CD4-positive, alpha-beta T cell (primary cell): Measurements from ENCODE around the gene TJP1. TPM values are rescaled to one million over a fixed set of nuclear protein-coding genes. Genes with fewer than 3 reads are reported as not detected.

ENCODE experiments used
- ATAC-seq: fragments of 200-7000 bp; cut with Tn5 transposase; one replicate; pipeline ENCODE4 v1.10.0; 2022; ENCODE audit warnings: mild to moderate bottlenecking; ENCODE audit not compliant: poor library complexity
- CTCF ChIA-PET: fragments of 350-600 bp; sonication (Branson Sonifier 250); formaldehyde crosslinking; loops from one replicate; lab custom pipeline; 2021; ENCODE audit warnings: antibody characterized with exemption, inconsistent platforms; lab: Charles Lee
- POLR2A ChIA-PET: fragments of 350-600 bp; sonication (Branson Sonifier 250); formaldehyde crosslinking; loops from one replicate; lab custom pipeline; 2021; ENCODE audit warnings: antibody characterized with exemption, inconsistent platforms; lab: Charles Lee
- DNase-seq, 14 experiments: peaks; one replicate each; pipeline ENCODE4 v3.0.0-alpha.2; 2013 to 2020; ENCODE audit warnings: mixed read lengths in 2 of 14
- H3K27ac ChIP-seq, 2 donors: one replicate each; pipeline versions ENCODE4 v1.5.1 to v1.7.0; 2013; ENCODE audit warnings: low read length in 2 of 2, low read depth in 1 of 2, mild to moderate bottlenecking in 1 of 2
- H3K27me3 ChIP-seq, 2 experiments: 1 replicate in 1 of 2; 2 replicates in 1 of 2; pipeline versions ENCODE4 v1.6.1 to v1.7.0; 2013; ENCODE audit warnings: low read length in 2 of 2, control low read depth in 1 of 2, mild to moderate bottlenecking in 1 of 2, moderate library complexity in 1 of 2; ENCODE audit not compliant: insufficient read depth in 2 of 2, control insufficient read depth in 1 of 2
- H3K36me3 ChIP-seq: one replicate; pipeline ENCODE4 v1.6.1; 2013; ENCODE audit warnings: low read length, control low read depth; ENCODE audit not compliant: insufficient read depth
- H3K4me1 ChIP-seq: one replicate; pipeline ENCODE4 v1.6.1; 2013; ENCODE audit warnings: low read length, control low read depth; ENCODE audit not compliant: insufficient read depth
- H3K4me3 ChIP-seq: one replicate; pipeline ENCODE4 v1.5.1; 2013; ENCODE audit warnings: mild to moderate bottlenecking, low read length, moderate library complexity
- H3K9me3 ChIP-seq, 2 experiments: 1 replicate in 1 of 2; 2 replicates in 1 of 2; pipeline versions ENCODE4 v1.6.1 to v1.7.0; 2013; ENCODE audit warnings: low read length in 2 of 2, mild to moderate bottlenecking in 2 of 2, control low read depth in 1 of 2, moderate library complexity in 1 of 2; ENCODE audit not compliant: control insufficient read depth in 1 of 2, insufficient read depth in 1 of 2
- H3K27ac Mint-ChIP-seq: one replicate; pipeline ENCODE4 v1.8.0; 2020; ENCODE audit warnings: mixed read lengths
- H3K27me3 Mint-ChIP-seq: one replicate; pipeline ENCODE4 v1.8.0; 2021; ENCODE audit warnings: mixed read lengths
- H3K36me3 Mint-ChIP-seq: one replicate; pipeline ENCODE4 v1.8.0; 2021; ENCODE audit warnings: low read depth, mixed read lengths
- H3K4me1 Mint-ChIP-seq: one replicate; pipeline ENCODE4 v1.8.0; 2021; ENCODE audit warnings: low read depth, mixed read lengths
- H3K4me3 Mint-ChIP-seq: one replicate; pipeline ENCODE4 v1.8.0; 2020; ENCODE audit warnings: mild to moderate bottlenecking, mixed read lengths
- H3K9me3 Mint-ChIP-seq: one replicate; pipeline ENCODE4 v1.8.0; 2020; ENCODE audit warnings: mixed read lengths
- intact Hi-C, 2 experiments: fragments of 100-400 bp; cut with DNase I in 1 of 2; cut with micrococcal nuclease in 1 of 2; formaldehyde crosslinking; loops; one replicate each; pipeline versions ENCODE4 v1.15.1 to v1.9.0; 2023 to 2025; cut with DNase I, micrococcal nuclease
- total RNA-seq, 174 experiments: library from RNA in 2 of 174; stranded (reverse) in 2 of 174; gene quantifications; one replicate each; pipeline ENCODE4 v1.2.3 and lab custom pipeline; 2021 to 2026
- TF ChIP-seq, protein P1 (sequence below): fragments of 200-600 bp; IDR thresholded peaks from one replicate; pipeline ENCODE4 v1.8.0; 2022; ENCODE audit warnings: antibody characterized with exemption, mild to moderate bottlenecking

TJP1 gene
- total RNA-seq, 2 experiments from 2014 or later: not detected

DNA sequence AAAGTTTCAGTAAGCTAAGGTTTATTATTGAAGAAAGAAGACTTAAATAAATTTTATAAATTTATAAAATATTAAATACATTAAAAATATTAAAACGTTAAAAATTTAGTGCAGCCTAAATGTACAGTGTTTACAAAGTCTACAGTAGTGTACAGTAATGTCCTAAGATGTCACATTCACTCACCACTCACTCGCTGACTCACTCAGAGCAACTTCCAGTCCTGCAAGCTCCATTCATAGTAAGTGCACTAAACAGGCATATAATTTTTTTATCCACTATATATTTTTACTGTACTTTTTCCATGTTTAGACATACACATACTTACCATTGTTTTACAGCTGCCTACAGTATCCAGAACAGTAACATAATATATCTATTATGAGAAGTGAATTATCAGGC lies 51.5 kb downstream of the TJP1 start:
- Mint-ChIP-seq H3K4me3 (no peak overlapping the region), H3K27ac (no peak overlapping the region), H3K36me3 (no peaks in the 10 kb centered on the region), H3K9me3 (no peaks in the 10 kb centered on the region), H3K27me3 (peaks cover 73% of the 10 kb centered on the region), H3K4me1 (no peaks in the 10 kb centered on the region)
- DNase-seq (no peak), ATAC-seq (no peak)
- POLR2A ChIA-PET: no interaction called here
- intact Hi-C loops: no loop called here
- Histone ChIP-seq H3K27ac (no peak overlapping the region), H3K36me3 (no peaks in the 10 kb centered on the region), H3K27me3 (peaks cover 0 to 30% of the 10 kb centered on the region in 2 experiments), H3K4me1 (no peaks in the 10 kb centered on the region), H3K4me3 (no peak overlapping the region), H3K9me3 (peaks cover 0 to 5% of the 10 kb centered on the region in 2 experiments)
- CTCF ChIA-PET: no interaction called here
- TF ChIP-seq, protein P1, sequence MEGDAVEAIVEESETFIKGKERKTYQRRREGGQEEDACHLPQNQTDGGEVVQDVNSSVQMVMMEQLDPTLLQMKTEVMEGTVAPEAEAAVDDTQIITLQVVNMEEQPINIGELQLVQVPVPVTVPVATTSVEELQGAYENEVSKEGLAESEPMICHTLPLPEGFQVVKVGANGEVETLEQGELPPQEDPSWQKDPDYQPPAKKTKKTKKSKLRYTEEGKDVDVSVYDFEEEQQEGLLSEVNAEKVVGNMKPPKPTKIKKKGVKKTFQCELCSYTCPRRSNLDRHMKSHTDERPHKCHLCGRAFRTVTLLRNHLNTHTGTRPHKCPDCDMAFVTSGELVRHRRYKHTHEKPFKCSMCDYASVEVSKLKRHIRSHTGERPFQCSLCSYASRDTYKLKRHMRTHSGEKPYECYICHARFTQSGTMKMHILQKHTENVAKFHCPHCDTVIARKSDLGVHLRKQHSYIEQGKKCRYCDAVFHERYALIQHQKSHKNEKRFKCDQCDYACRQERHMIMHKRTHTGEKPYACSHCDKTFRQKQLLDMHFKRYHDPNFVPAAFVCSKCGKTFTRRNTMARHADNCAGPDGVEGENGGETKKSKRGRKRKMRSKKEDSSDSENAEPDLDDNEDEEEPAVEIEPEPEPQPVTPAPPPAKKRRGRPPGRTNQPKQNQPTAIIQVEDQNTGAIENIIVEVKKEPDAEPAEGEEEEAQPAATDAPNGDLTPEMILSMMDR: no peak

DNA sequence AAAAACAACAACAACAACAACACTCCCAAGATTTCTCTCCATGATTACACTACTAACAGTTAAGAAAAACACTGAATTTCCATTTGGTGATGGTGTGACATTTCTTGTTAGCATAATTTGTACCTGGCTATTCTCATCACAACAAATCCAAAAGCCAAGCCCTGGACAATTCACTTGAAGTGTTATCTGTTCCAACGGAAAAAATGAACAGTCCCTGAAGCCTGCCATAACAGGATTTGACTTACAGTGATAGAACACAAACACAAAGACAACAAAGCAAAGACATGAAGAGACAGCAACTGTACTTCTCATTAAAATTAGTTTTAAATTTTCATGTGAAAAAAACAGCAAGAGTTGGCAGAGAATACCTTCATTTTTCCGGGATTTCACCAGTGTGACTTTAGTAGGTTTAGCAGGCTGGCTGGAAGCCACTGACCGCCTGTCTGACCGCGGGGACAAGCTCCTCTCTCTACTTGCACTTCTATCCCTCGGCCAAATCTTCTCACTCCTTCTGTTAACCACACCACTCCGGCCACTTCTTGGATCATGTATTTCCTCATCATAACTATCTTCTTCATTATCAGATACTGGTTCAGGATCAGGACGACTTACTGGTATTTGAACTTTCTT lies 56.3 kb downstream of the TJP1 start:
- Histone ChIP-seq H3K4me1 (no peaks in the 10 kb centered on the region), H3K36me3 (no peaks in the 10 kb centered on the region), H3K27ac (no peak overlapping the region), H3K27me3 (peaks cover 0 to 5% of the 10 kb centered on the region in 2 experiments), H3K4me3 (no peak overlapping the region), H3K9me3 (peaks cover 0 to 5% of the 10 kb centered on the region in 2 experiments)
- H3K4me3 Mint-ChIP-seq: no peak overlapping the region
- ChIA-PET POLR2A (no interaction called here), CTCF (no interaction called here)
- peaks cover 67% of the 10 kb centered on the region for H3K27me3 Mint-ChIP-seq
- H3K4me1 Mint-ChIP-seq: no peaks in the 10 kb centered on the region
- no peak overlapping the region for H3K27ac Mint-ChIP-seq
- DNase-seq: no peak
- intact Hi-C loops: no loop called here
- ATAC-seq: no peak
- TF ChIP-seq, protein P1: no peak
- no peaks in the 10 kb centered on the region for H3K36me3 Mint-ChIP-seq
- no peaks in the 10 kb centered on the region for H3K9me3 Mint-ChIP-seq

DNA sequence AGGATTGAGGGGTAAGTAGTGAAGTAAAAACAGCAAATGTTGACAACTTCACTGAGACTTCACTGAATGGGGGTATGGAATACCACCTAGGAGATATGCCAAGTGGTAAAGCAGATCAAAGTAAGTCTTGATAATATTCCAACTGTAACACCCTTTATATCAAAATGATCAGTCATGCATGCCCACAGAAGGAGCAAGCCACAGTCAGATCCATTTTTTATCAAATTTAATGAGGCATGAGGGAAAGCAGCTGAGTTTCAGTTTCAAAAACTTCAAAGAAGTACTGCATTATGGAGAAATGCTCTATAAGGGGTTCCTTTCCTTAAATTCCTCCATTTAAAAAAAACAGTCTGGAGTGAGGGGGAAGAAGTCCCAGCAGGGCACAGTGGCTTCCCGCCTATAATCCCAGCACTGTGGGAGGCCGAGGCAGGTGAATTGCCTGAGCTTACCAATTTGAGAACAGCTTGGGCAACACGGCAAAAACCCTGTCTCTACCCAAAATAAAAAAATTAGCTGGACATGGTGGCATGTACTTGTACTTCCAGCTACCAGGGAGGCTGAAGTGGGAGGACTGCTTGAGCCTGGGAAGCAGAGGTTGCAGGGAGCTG lies 56.9 kb downstream of the TJP1 start:
- H3K9me3 Mint-ChIP-seq: no peaks in the 10 kb centered on the region
- no peak overlapping the region for H3K27ac Mint-ChIP-seq
- Histone ChIP-seq H3K27me3 (peaks cover 0 to 5% of the 10 kb centered on the region in 2 experiments), H3K36me3 (no peaks in the 10 kb centered on the region), H3K27ac (no peak overlapping the region), H3K4me1 (no peaks in the 10 kb centered on the region), H3K9me3 (peaks cover 0 to 4% of the 10 kb centered on the region in 2 experiments), H3K4me3 (no peak overlapping the region)
- no peak for DNase-seq
- no peak overlapping the region for H3K4me3 Mint-ChIP-seq
- H3K27me3 Mint-ChIP-seq: peaks cover 65% of the 10 kb centered on the region
- no peaks in the 10 kb centered on the region for H3K36me3 Mint-ChIP-seq
- intact Hi-C loops: no loop called here
- H3K4me1 Mint-ChIP-seq: no peaks in the 10 kb centered on the region
- POLR2A ChIA-PET: no interaction called here
- TF ChIP-seq, protein P1: no peak
- no peak for ATAC-seq
- CTCF ChIA-PET: no interaction called here
